ENCODE measurements around the gene TTF1. TPM values are rescaled to one million over a fixed set of nuclear protein-coding genes. Genes with fewer than 3 reads are reported as not detected.

TTF1 gene
- total RNA-seq, 1 experiment from 2014 or later = 9.7 TPM

DNA sequence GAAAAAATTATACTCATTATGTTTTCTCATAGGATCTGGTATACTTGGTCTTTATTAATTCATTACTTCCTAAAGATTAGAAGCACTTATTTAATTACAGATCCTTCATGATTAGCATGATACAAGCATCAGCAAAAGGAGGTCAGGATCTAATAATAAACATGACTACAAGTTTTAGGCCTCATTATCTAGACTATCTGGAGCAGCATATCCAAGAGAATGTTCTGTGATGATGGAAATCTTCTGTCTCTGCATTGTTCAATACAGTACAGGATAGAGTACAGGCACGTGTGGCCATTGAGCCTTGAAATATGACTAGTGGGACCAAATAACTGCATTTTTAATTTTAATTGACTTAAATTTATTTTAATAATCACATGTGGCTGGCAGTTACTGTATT lies 73.1 kb downstream of the TTF1 start:
- BruUV-seq (replicated peaks) = no TSS peak
- intact Hi-C loops (cut with micrococcal nuclease; ENCODE audit: unreplicated experiment) = no loop called here
- H3K4me3 Mint-ChIP-seq (ENCODE audit: low read depth, unreplicated experiment) = no peak overlapping the region
- no peaks in the 10 kb centered on the region for H3K27me3 Mint-ChIP-seq (ENCODE audit: unreplicated experiment)
- peaks cover 40% of the 10 kb centered on the region for H3K36me3 Mint-ChIP-seq (ENCODE audit: insufficient read depth, unreplicated experiment)
- no peaks in the 10 kb centered on the region for H3K4me1 Mint-ChIP-seq (ENCODE audit: low read depth, unreplicated experiment)
- no peak for DNase-seq
- H3K9me3 Mint-ChIP-seq (ENCODE audit: low read depth, unreplicated experiment) = no peaks in the 10 kb centered on the region
- no peak overlapping the region for H3K27ac Mint-ChIP-seq (ENCODE audit: unreplicated experiment)
- CTCF ChIA-PET = no interaction called here
- TF ChIP-seq, protein P1, sequence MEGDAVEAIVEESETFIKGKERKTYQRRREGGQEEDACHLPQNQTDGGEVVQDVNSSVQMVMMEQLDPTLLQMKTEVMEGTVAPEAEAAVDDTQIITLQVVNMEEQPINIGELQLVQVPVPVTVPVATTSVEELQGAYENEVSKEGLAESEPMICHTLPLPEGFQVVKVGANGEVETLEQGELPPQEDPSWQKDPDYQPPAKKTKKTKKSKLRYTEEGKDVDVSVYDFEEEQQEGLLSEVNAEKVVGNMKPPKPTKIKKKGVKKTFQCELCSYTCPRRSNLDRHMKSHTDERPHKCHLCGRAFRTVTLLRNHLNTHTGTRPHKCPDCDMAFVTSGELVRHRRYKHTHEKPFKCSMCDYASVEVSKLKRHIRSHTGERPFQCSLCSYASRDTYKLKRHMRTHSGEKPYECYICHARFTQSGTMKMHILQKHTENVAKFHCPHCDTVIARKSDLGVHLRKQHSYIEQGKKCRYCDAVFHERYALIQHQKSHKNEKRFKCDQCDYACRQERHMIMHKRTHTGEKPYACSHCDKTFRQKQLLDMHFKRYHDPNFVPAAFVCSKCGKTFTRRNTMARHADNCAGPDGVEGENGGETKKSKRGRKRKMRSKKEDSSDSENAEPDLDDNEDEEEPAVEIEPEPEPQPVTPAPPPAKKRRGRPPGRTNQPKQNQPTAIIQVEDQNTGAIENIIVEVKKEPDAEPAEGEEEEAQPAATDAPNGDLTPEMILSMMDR (IDR thresholded peaks at IDR 0.05; ENCODE audit: unreplicated experiment) = no peak

DNA sequence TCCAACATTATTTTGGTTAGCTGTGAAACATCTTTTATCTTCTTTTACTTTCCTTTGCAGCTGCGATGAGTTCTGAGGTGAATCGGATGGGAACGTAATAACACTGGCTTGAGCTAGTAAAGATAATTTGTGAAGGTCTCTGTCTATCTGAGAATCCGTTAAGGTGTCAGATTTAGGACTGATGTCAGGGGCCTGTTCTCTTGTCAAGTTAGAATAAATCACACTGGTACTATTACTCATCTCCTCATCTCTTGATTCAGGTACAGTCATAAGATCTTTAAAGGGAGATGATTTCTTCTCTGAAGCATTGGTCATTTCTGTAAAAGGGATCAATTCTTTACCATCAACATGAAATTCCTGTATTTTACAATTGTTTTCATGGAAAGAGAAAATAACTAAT lies 78.1 kb downstream of the TTF1 start:
- CTCF ChIA-PET = no interaction called here
- Mint-ChIP-seq H3K36me3 (ENCODE audit: insufficient read depth, unreplicated experiment) (peaks cover 55% of the 10 kb centered on the region), H3K9me3 (ENCODE audit: low read depth, unreplicated experiment) (no peaks in the 10 kb centered on the region), H3K27me3 (ENCODE audit: unreplicated experiment) (no peaks in the 10 kb centered on the region), H3K4me1 (ENCODE audit: low read depth, unreplicated experiment) (peaks cover 8% of the 10 kb centered on the region), H3K4me3 (ENCODE audit: low read depth, unreplicated experiment) (no peak overlapping the region), H3K27ac (ENCODE audit: unreplicated experiment) (no peak overlapping the region)
- TF ChIP-seq, protein P1 (IDR thresholded peaks at IDR 0.05; ENCODE audit: unreplicated experiment) = no peak
- intact Hi-C loops (cut with micrococcal nuclease; ENCODE audit: unreplicated experiment) = no loop called here
- no TSS peak for BruUV-seq (replicated peaks)
- DNase-seq = no peak

- intact Hi-C loops (cut with micrococcal nuclease; ENCODE audit: unreplicated experiment) = no loop called here
- TF ChIP-seq, protein P1 (IDR thresholded peaks at IDR 0.05; ENCODE audit: unreplicated experiment) = no peak
- no peak for DNase-seq
- CTCF ChIA-PET = no interaction called here
- Mint-ChIP-seq H3K9me3 (ENCODE audit: low read depth, unreplicated experiment) (no peaks in the 10 kb centered on the region), H3K4me3 (ENCODE audit: low read depth, unreplicated experiment) (no peak overlapping the region), H3K36me3 (ENCODE audit: insufficient read depth, unreplicated experiment) (peaks cover 57% of the 10 kb centered on the region), H3K27ac (ENCODE audit: unreplicated experiment) (no peak overlapping the region), H3K27me3 (ENCODE audit: unreplicated experiment) (no peaks in the 10 kb centered on the region), H3K4me1 (ENCODE audit: low read depth, unreplicated experiment) (peaks cover 17% of the 10 kb centered on the region)
- BruUV-seq (replicated peaks) = no TSS peak
These were observed 79.1 kb downstream of the TTF1 start for GRCh38 chr9:132327537-132327936.

Other genes with a start within 250 kb of the TTF1 start
- not detected in 2 replicates for gene NTNG2, start 244.8 kb downstream of the TTF1 start, total RNA-seq (2022)
- gene SETX, start 51.9 kb downstream of the TTF1 start, total RNA-seq (2022) = 22.8 and 24.2 TPM in 2 replicates
- gene CFAP77, start 3.4 kb upstream of the TTF1 start, total RNA-seq (2022) = not detected in 2 replicates
- gene BARHL1, start 175.8 kb upstream of the TTF1 start, total RNA-seq (2022) = not detected in 2 replicates